H9 (cell line): ENCODE results near the gene SMARCE1. TPM values are rescaled to one million over a fixed set of nuclear protein-coding genes. Genes with fewer than 3 reads are reported as not detected.
A peak's percentile ranks its signal among the peaks of the same experiment; 100 is the strongest.

ENCODE experiments used
- DNase-seq: peaks from one replicate; pipeline ENCODE4 v3.0.0-alpha.2; 2017
- H2AFZ ChIP-seq: one replicate; pipeline ENCODE4 v1.6.1; 2013; ENCODE audit warnings: mild to moderate bottlenecking, low read length, control low read depth, moderate library complexity
- H2AK5ac ChIP-seq: 2 replicates; pipeline ENCODE4 v1.6.1; 2013; ENCODE audit warnings: low read length, control low read depth, mixed read lengths; ENCODE audit not compliant: insufficient read length
- H2BK120ac ChIP-seq: one replicate; pipeline ENCODE4 v1.6.1; 2013; ENCODE audit warnings: low read depth, mild to moderate bottlenecking, low read length, control low read depth, inconsistent platforms; ENCODE audit not compliant: poor library complexity, severe bottlenecking
- H2BK12ac ChIP-seq: 2 replicates; pipeline ENCODE4 v1.6.1; 2013; ENCODE audit warnings: low read length, control low read depth, mixed read lengths, low read depth; ENCODE audit not compliant: insufficient read length
- H2BK15ac ChIP-seq: 2 replicates; pipeline ENCODE4 v1.6.1; 2013; ENCODE audit warnings: low read depth, low read length, control low read depth
- H2BK20ac ChIP-seq: one replicate; pipeline ENCODE4 v1.6.1; 2013; ENCODE audit warnings: low read depth, mild to moderate bottlenecking, low read length, control low read depth, inconsistent platforms; ENCODE audit not compliant: poor library complexity, severe bottlenecking
- H2BK5ac ChIP-seq: 2 replicates; pipeline ENCODE4 v1.6.1; 2013; ENCODE audit warnings: low read length, control low read depth, mixed read lengths; ENCODE audit not compliant: insufficient read length
- H3K14ac ChIP-seq: 2 replicates; pipeline ENCODE4 v1.6.1; 2013; ENCODE audit warnings: low read length, control low read depth; ENCODE audit not compliant: insufficient read depth
- H3K18ac ChIP-seq: 2 replicates; pipeline ENCODE4 v1.6.1; 2013; ENCODE audit warnings: low read depth, mild to moderate bottlenecking, mixed read lengths, low read length, control low read depth; ENCODE audit not compliant: insufficient read length
- H3K23ac ChIP-seq: 2 replicates; pipeline ENCODE4 v1.6.1; 2013; ENCODE audit warnings: low read length, control low read depth, mixed read lengths, low read depth; ENCODE audit not compliant: insufficient read length
- H3K23me2 ChIP-seq: 2 replicates; pipeline ENCODE4 v1.6.1; 2013; ENCODE audit warnings: low read depth, mild to moderate bottlenecking, mixed read lengths, low read length, control low read depth; ENCODE audit not compliant: insufficient read length, poor library complexity, severe bottlenecking
- H3K27ac ChIP-seq: 2 replicates; pipeline ENCODE4 v1.5.1; 2013; ENCODE audit warnings: low read length, control low read depth, mixed read lengths, low read depth; ENCODE audit not compliant: insufficient read length
- H3K27me3 ChIP-seq: 2 replicates; pipeline ENCODE4 v1.6.1; 2013; ENCODE audit warnings: low read length, control low read depth, inconsistent platforms; ENCODE audit not compliant: insufficient read depth
- H3K4ac ChIP-seq: 2 replicates; pipeline ENCODE4 v1.6.1; 2013; ENCODE audit warnings: low read depth, mild to moderate bottlenecking, control low read depth, inconsistent platforms, low read length, moderate library complexity
- H3K4me1 ChIP-seq: 2 replicates; pipeline ENCODE4 v1.6.1; 2013; ENCODE audit warnings: low read length, control low read depth, inconsistent platforms; ENCODE audit not compliant: insufficient read depth
- H3K4me2 ChIP-seq: 2 replicates; pipeline ENCODE4 v1.6.1; 2013; ENCODE audit warnings: low read length, control low read depth, mixed read lengths; ENCODE audit not compliant: insufficient read length, insufficient read depth
- H3K56ac ChIP-seq: 2 replicates; pipeline ENCODE4 v1.6.1; 2013; ENCODE audit warnings: low read depth, mild to moderate bottlenecking, mixed read lengths, low read length, control low read depth; ENCODE audit not compliant: insufficient read length
- H3K79me1 ChIP-seq: 2 replicates; pipeline ENCODE4 v1.6.1; 2013; ENCODE audit warnings: low read depth, mild to moderate bottlenecking, moderate library complexity, low read length, control low read depth, inconsistent platforms; ENCODE audit not compliant: insufficient read depth, poor library complexity, severe bottlenecking
- H3K79me2 ChIP-seq: 2 replicates; pipeline ENCODE4 v1.6.1; 2013; ENCODE audit warnings: low read length, control low read depth, inconsistent platforms; ENCODE audit not compliant: insufficient read depth
- H3K9ac ChIP-seq: 2 replicates; pipeline ENCODE4 v1.6.1; 2013; ENCODE audit warnings: low read length, control low read depth, mixed read lengths; ENCODE audit not compliant: insufficient read length; ENCODE audit errors: extremely low read depth
- H3K9me3 ChIP-seq: one replicate; pipeline ENCODE4 v1.6.1; 2013; ENCODE audit warnings: low read depth, low read length, inconsistent platforms; ENCODE audit not compliant: control insufficient read depth
- H3T11ph ChIP-seq: one replicate; pipeline ENCODE4 v1.6.1; 2013; ENCODE audit warnings: mild to moderate bottlenecking, low read length, control low read depth, inconsistent platforms
- H4K20me1 ChIP-seq: one replicate; pipeline ENCODE4 v1.6.1; 2013; ENCODE audit not compliant: control insufficient read depth, insufficient read length, insufficient read depth
- H4K5ac ChIP-seq: 2 replicates; pipeline ENCODE4 v1.6.1; 2013; ENCODE audit warnings: low read depth, mild to moderate bottlenecking, mixed read lengths, low read length, control low read depth; ENCODE audit not compliant: insufficient read length
- H4K8ac ChIP-seq: replicated peaks from 2 replicates; pipeline ENCODE4 v1.6.1; 2013; ENCODE audit warnings: low read length, control low read depth, mixed read lengths, low read depth; ENCODE audit not compliant: insufficient read length
- H4K91ac ChIP-seq: 2 replicates; pipeline ENCODE4 v1.6.1; 2013; ENCODE audit warnings: low read depth, mild to moderate bottlenecking, moderate library complexity, mixed read lengths, low read length, control low read depth; ENCODE audit not compliant: insufficient read length
- H3K27ac Mint-ChIP-seq, 3 experiments: 2 replicates in 2 of 3; 3 replicates in 1 of 3; pipeline ENCODE4 v1.8.0; 2020 to 2021; ENCODE audit warnings: mixed read lengths in 3 of 3, mild to moderate bottlenecking in 1 of 3, moderate library complexity in 1 of 3
- H3K27me3 Mint-ChIP-seq: 2 replicates; pipeline ENCODE4 v1.8.0; 2021; ENCODE audit warnings: low read depth, mild to moderate bottlenecking, moderate library complexity, mixed read lengths
- H3K36me3 Mint-ChIP-seq, 3 experiments: 2 replicates in 2 of 3; 3 replicates in 1 of 3; pipeline ENCODE4 v1.8.0; 2020 to 2021; ENCODE audit warnings: low read depth in 3 of 3, mixed read lengths in 3 of 3; ENCODE audit not compliant: insufficient read depth in 1 of 3
- H3K4me1 Mint-ChIP-seq, 2 experiments: 2 replicates each; pipeline ENCODE4 v1.8.0; 2020; ENCODE audit warnings: mixed read lengths in 2 of 2
- H3K4me3 Mint-ChIP-seq, 2 experiments: 2 replicates in 1 of 2; 3 replicates in 1 of 2; pipeline ENCODE4 v1.8.0; 2020 to 2021; ENCODE audit warnings: mild to moderate bottlenecking in 2 of 2, mixed read lengths in 2 of 2, moderate library complexity in 1 of 2
- H3K9me3 Mint-ChIP-seq, 2 experiments: 2 replicates in 1 of 2; 3 replicates in 1 of 2; pipeline ENCODE4 v1.8.0; 2020; ENCODE audit warnings: mild to moderate bottlenecking in 2 of 2, mixed read lengths in 2 of 2, moderate library complexity in 1 of 2
- WGBS: extraction: QIAGEN DNeasy Blood & Tissue Kit; methylation state at CpG from one replicate; pipeline ENCODE4 v1.1.7; 2013; ENCODE audit warnings: missing lambda C conversion rate, low lambda C conversion rate, mixed read lengths; ENCODE audit not compliant: insufficient read length; ENCODE audit errors: extremely low coverage; 5-methylcytosine and 5-hydroxymethylcytosine counted together
- total RNA-seq: library from RNA; stranded (reverse); gene quantifications from 2 replicates; pipeline ENCODE4 v1.2.1, GENCODE V29; 2021
- TF ChIP-seq, protein P1 (sequence below): fragments of 200-600 bp; sonication (generic); conservative IDR thresholded peaks from 3 replicates; pipeline ENCODE4 v1.8.0; 2021; ENCODE audit warnings: antibody characterized with exemption, mild to moderate bottlenecking

Gene SMARCE1
- total RNA-seq, 1 experiment from 2014 or later: 122 TPM

DNA sequence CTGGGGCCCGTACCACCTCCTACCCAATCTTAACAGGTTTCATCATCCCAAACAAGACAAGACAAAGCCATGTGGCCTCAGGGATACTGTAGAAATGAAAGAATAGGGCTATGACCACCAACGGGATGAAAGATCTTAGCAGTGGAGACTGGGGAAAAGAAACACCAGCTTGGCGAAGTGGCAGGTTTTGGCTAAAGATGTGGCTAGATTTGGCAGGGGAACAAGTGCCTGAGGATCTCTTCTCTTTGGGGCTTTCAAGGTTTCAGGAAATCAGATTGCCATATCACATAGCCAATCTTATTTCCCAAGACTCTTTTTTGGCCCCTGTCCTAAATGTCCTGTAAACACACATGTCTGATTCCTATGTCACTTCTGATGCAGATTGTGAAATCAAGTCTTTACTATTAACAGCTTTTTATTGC lies 49.0 kb upstream of the SMARCE1 start:
- H4K91ac ChIP-seq: no peak overlapping the region
- DNase-seq: no peak
- H2BK15ac ChIP-seq: no peak overlapping the region
- Mint-ChIP-seq H3K27ac (no peak overlapping the region), H3K36me3 (no peaks in the 10 kb centered on the region), H3K27me3 (0 out of 2 replicates have a peak, but pooled peaks cover 4% of the 10 kb centered on the region), H3K9me3 (no peaks in the 10 kb centered on the region), H3K4me3 (no peak overlapping the region), H3K4me1 (peaks cover 4 to 9% of the 10 kb centered on the region in 2 experiments; a peak in 3 of 4 replicates)
- H2BK5ac ChIP-seq: no peak overlapping the region
- no peak overlapping the region for H3K14ac ChIP-seq
- H3K23ac ChIP-seq: no peak overlapping the region
- H3K4me1 ChIP-seq: no peaks in the 10 kb centered on the region
- H3K18ac ChIP-seq: no peak overlapping the region
- H4K20me1 ChIP-seq: no peaks in the 10 kb centered on the region
- no peak overlapping the region for H3K27ac ChIP-seq
- no CpG with 5 or more reads among the region's 3 CpGs for WGBS
- no peaks in the 10 kb centered on the region for H3K79me1 ChIP-seq
- H4K5ac ChIP-seq: no peak overlapping the region
- no peaks in the 10 kb centered on the region for H3K27me3 ChIP-seq
- H3K56ac ChIP-seq: no peak overlapping the region
- H4K8ac ChIP-seq: no peak overlapping the region
- H3K23me2 ChIP-seq: no peaks in the 10 kb centered on the region
- H3T11ph ChIP-seq: no peak overlapping the region
- H2AK5ac ChIP-seq: no peak overlapping the region
- no peak overlapping the region for H3K4ac ChIP-seq
- H3K9me3 ChIP-seq: no peaks in the 10 kb centered on the region
- no peak overlapping the region for H2BK20ac ChIP-seq
- no peaks in the 10 kb centered on the region for H3K79me2 ChIP-seq
- H2BK12ac ChIP-seq: no peak overlapping the region
- TF ChIP-seq, protein P1, sequence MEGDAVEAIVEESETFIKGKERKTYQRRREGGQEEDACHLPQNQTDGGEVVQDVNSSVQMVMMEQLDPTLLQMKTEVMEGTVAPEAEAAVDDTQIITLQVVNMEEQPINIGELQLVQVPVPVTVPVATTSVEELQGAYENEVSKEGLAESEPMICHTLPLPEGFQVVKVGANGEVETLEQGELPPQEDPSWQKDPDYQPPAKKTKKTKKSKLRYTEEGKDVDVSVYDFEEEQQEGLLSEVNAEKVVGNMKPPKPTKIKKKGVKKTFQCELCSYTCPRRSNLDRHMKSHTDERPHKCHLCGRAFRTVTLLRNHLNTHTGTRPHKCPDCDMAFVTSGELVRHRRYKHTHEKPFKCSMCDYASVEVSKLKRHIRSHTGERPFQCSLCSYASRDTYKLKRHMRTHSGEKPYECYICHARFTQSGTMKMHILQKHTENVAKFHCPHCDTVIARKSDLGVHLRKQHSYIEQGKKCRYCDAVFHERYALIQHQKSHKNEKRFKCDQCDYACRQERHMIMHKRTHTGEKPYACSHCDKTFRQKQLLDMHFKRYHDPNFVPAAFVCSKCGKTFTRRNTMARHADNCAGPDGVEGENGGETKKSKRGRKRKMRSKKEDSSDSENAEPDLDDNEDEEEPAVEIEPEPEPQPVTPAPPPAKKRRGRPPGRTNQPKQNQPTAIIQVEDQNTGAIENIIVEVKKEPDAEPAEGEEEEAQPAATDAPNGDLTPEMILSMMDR: no peak
- H2BK120ac ChIP-seq: no peak overlapping the region
- no peak overlapping the region for H3K9ac ChIP-seq
- H2AFZ ChIP-seq: peak overlapping the region; percentile 36
- H3K4me2 ChIP-seq: no peak overlapping the region
